Endothelial cell of umbilical vein (primary cell): ENCODE measurements around the gene CCR5. TPM values are rescaled to one million over a fixed set of nuclear protein-coding genes. Genes with fewer than 3 reads are reported as not detected.

ENCODE experiments used
- BruUV-seq: library from RNA; stranded (reverse); fragments of 400-500 nt; replicated peaks from 2 replicates; lab custom pipeline; 2021; lab: Mats Ljungman, UMichigan
- CTCF ChIA-PET: fragments of 300-600, 350-600 bp; sonication (Branson Sonifier 250); formaldehyde crosslinking; loops from one replicate; lab custom pipeline; 2021; ENCODE audit warnings: antibody characterized with exemption, inconsistent platforms; lab: Charles Lee
- POLR2A ChIA-PET: fragments of 300-600, 350-600 bp; sonication (Branson Sonifier 250); formaldehyde crosslinking; loops from one replicate; lab custom pipeline; 2021; ENCODE audit warnings: antibody characterized with exemption, inconsistent platforms; lab: Charles Lee
- DNase-seq: peaks from one replicate; pipeline ENCODE4 v3.0.0-alpha.2; 2011; ENCODE audit warnings: low read depth, low spot score
- FAIRE-seq: peaks from 2 replicates; lab custom pipeline; 2011; peaks lifted over from hg19 to GRCh38; lab: Jason Lieb, UNC
- H2AFZ ChIP-seq: 2 replicates; pipeline ENCODE4 v1.6.0; 2012; ENCODE audit warnings: low read depth, low read length, control low read depth, inconsistent platforms
- H3K27ac ChIP-seq: 2 replicates; pipeline ENCODE4 v1.5.1; 2011; ENCODE audit warnings: low read depth, mild to moderate bottlenecking, control low read depth, low read length, moderate library complexity; ENCODE audit not compliant: insufficient read depth
- H3K27me3 ChIP-seq, 2 experiments: 2 replicates each; pipeline versions ENCODE4 v1.6.0 to v1.6.1; 2011; ENCODE audit warnings: low read length in 2 of 2, mixed read lengths in 1 of 2; ENCODE audit not compliant: control insufficient read depth in 2 of 2, insufficient read depth in 2 of 2
- H3K36me3 ChIP-seq, 2 experiments: 2 replicates in 1 of 2; 3 replicates in 1 of 2; pipeline ENCODE4 v1.5.1; 2011; ENCODE audit warnings: low read length in 2 of 2, mild to moderate bottlenecking in 1 of 2, moderate library complexity in 1 of 2; ENCODE audit not compliant: control insufficient read depth in 2 of 2, insufficient read depth in 2 of 2; ENCODE audit errors: extremely low read depth in 1 of 2
- H3K4me1 ChIP-seq: 3 replicates; pipeline ENCODE4 v1.5.1; 2011; ENCODE audit warnings: mild to moderate bottlenecking, low read length; ENCODE audit not compliant: control insufficient read depth, insufficient read depth; ENCODE audit errors: extremely low read depth
- H3K4me2 ChIP-seq: 2 replicates; pipeline ENCODE4 v1.6.1; 2011; ENCODE audit warnings: low read length, control low read depth, mixed read lengths; ENCODE audit not compliant: insufficient read depth
- H3K4me3 ChIP-seq, 3 experiments: fragments of 200-600 bp in 1 of 3; sonication (generic), shearing (Covaris generic) in 1 of 3; replicated peaks in 1 of 3; 2 replicates each; pipeline ENCODE4 v1.5.1; 2011 to 2016; ENCODE audit warnings: control low read depth in 3 of 3, low read length in 3 of 3, mild to moderate bottlenecking in 2 of 3, inconsistent platforms in 1 of 3, low read depth in 1 of 3, moderate library complexity in 1 of 3; ENCODE audit not compliant: insufficient read depth in 1 of 3
- H3K79me2 ChIP-seq: 2 replicates; pipeline ENCODE4 v1.6.0; 2012; ENCODE audit warnings: low read length, inconsistent platforms; ENCODE audit not compliant: control insufficient read depth, insufficient read depth
- H3K9ac ChIP-seq: replicated peaks from 2 replicates; pipeline ENCODE3; 2011; ENCODE audit warnings: low read length, control low read depth; ENCODE audit not compliant: insufficient read depth; ENCODE audit errors: extremely low read depth
- H3K9me1 ChIP-seq: replicated peaks from 3 replicates; pipeline ENCODE4 v1.6.0; 2011; ENCODE audit warnings: mild to moderate bottlenecking, low read length; ENCODE audit not compliant: control insufficient read depth, insufficient read depth; ENCODE audit errors: extremely low read depth
- H3K9me3 ChIP-seq: replicated peaks from 2 replicates; pipeline ENCODE4 v1.5.1; 2012; ENCODE audit warnings: low read length, inconsistent platforms; ENCODE audit not compliant: control insufficient read depth, insufficient read depth
- H4K20me1 ChIP-seq: replicated peaks from 2 replicates; pipeline ENCODE3; 2011; ENCODE audit warnings: mild to moderate bottlenecking, low read length; ENCODE audit not compliant: control insufficient read depth, insufficient read depth; ENCODE audit errors: extremely low read depth
- CTCF ChIP-seq, 2 donors: IDR thresholded peaks; 1 replicate in 1 of 2; 2 replicates in 1 of 2; pipeline ENCODE4 v1.5.1; 2011; ENCODE audit warnings: low read length in 2 of 2, mild to moderate bottlenecking in 2 of 2, moderate library complexity in 2 of 2, control low read depth in 1 of 2, inconsistent platforms in 1 of 2, low read depth in 1 of 2; ENCODE audit not compliant: insufficient read depth in 1 of 2; ENCODE audit errors: extremely low read depth in 1 of 2
- EZH2 ChIP-seq: IDR thresholded peaks from 2 replicates; pipeline ENCODE4 v1.6.1; 2012; ENCODE audit warnings: borderline replicate concordance, low read depth, mild to moderate bottlenecking, moderate library complexity, low read length, inconsistent platforms; ENCODE audit not compliant: severe bottlenecking
- FOS ChIP-seq: IDR thresholded peaks from 2 replicates; pipeline ENCODE4 v1.6.1; 2011; ENCODE audit warnings: mild to moderate bottlenecking, low read length, moderate library complexity, borderline replicate concordance; ENCODE audit not compliant: insufficient read depth
- GATA2 ChIP-seq: IDR thresholded peaks from 2 replicates; pipeline ENCODE4 v1.7.0; 2011; ENCODE audit warnings: low read depth, mild to moderate bottlenecking, moderate library complexity, mixed read lengths, low read length; ENCODE audit not compliant: insufficient read length, insufficient read depth
- JUN ChIP-seq: IDR thresholded peaks from 2 replicates; pipeline ENCODE4 v1.6.1; 2011; ENCODE audit warnings: borderline replicate concordance, low read depth; ENCODE audit not compliant: insufficient read length, insufficient read depth
- MAX ChIP-seq: IDR thresholded peaks from 2 replicates; pipeline ENCODE4 v1.6.1; 2011; ENCODE audit not compliant: insufficient read depth, insufficient read length
- MYC ChIP-seq: IDR thresholded peaks from one replicate; pipeline ENCODE4 v1.6.1; 2011; ENCODE audit warnings: mild to moderate bottlenecking, low read depth, low read length
- POLR2A ChIP-seq: IDR thresholded peaks from 2 replicates; pipeline ENCODE4 v1.6.1; 2012; ENCODE audit warnings: low read depth, mild to moderate bottlenecking, control low read depth, low read length
- POLR2AphosphoS5 ChIP-seq: IDR thresholded peaks from 2 replicates; pipeline ENCODE4 v1.6.1; 2012; ENCODE audit warnings: low read depth, mild to moderate bottlenecking, control low read depth, low read length, moderate library complexity; ENCODE audit not compliant: insufficient read depth
- dilution Hi-C: fragments of 300-500 bp; cut with MboI; formaldehyde crosslinking; loops from one replicate; pipeline ENCODE4 v1.15.0; 2019; ENCODE audit warnings: low sequenced_read_pairs; ENCODE audit not compliant: extremely low pct_ligation_motif_present
- intact Hi-C: fragments of 100-400 bp; cut with micrococcal nuclease; formaldehyde crosslinking; loops from one replicate; pipeline ENCODE4 v1.10.0; 2022
- polyA plus RNA-seq, 4 experiments: library from polyadenylated mRNA; depleted of rRNA in 3 of 4; stranded (reverse) in 3 of 4; unstranded in 1 of 4; fragments of >200 nt; gene quantifications; 2 replicates each; pipeline versions ENCODE4 v1.2.1 to v1.2.3, GENCODE V29; 2011 to 2012; ENCODE audit warnings: missing spikeins in 1 of 4
- total RNA-seq: library from RNA; stranded (reverse); gene quantifications from 2 replicates; pipeline ENCODE4 v1.2.3, GENCODE V29; 2021

Gene CCR5
- total and polyA plus RNA-seq, 2 donors (not counting 3 experiments of a cell fraction or from before 2014, with no cell fraction given), result not detected

- Histone ChIP-seq H3K27me3 (peaks cover 10 to 14% of the 10 kb centered on the region in 2 experiments), H3K9me3 (no peaks in the 10 kb centered on the region), H3K79me2 (no peaks in the 10 kb centered on the region), H2AFZ (no peak overlapping the region), H3K4me2 (no peak overlapping the region), H3K4me1 (no peaks in the 10 kb centered on the region), H3K36me3 (no peaks in the 10 kb centered on the region), H3K9ac (no peak overlapping the region), H3K9me1 (no peaks in the 10 kb centered on the region), H3K27ac (no peak overlapping the region), H4K20me1 (no peaks in the 10 kb centered on the region), H3K4me3 (no peak overlapping the region)
- ChIA-PET CTCF (interaction anchor here (1.0 to 6.1 kb wide), 7 partner anchors 9 to 430 kb away, joined by 3 to 45 read pairs (median 3); no protein-coding TSS in a partner anchor), POLR2A (no interaction called here)
- DNase-seq (no peak), FAIRE-seq (no peak)
- dilution Hi-C loops (no loop called here), intact Hi-C loops (no loop called here)
- no TSS peak for BruUV-seq
- TF ChIP-seq MAX, result no peak
- no peak for TF ChIP-seq EZH2
- TF ChIP-seq POLR2AphosphoS5, result no peak
- no peak for TF ChIP-seq POLR2A
- TF ChIP-seq CTCF (IDR thresholded peaks at IDR 0.05; ENCODE audit: extremely low read depth in 1 of 2, insufficient read depth in 1 of 2, low read depth in 1 of 2, low read length in 2 of 2), result no peak
- TF ChIP-seq JUN, result no peak
- no peak for TF ChIP-seq MYC
- TF ChIP-seq GATA2, result no peak
- TF ChIP-seq FOS, result no peak
These were observed 1.6 kb upstream of the CCR5 start for GRCh38 chr3:46369151-46369550.
